Prostate gland (tissue), 2 donors: Measurements from ENCODE around the gene DTNB. TPM values are rescaled to one million over a fixed set of nuclear protein-coding genes. Genes with fewer than 3 reads are reported as not detected.

ENCODE experiments used
- DNase-seq: peaks from one replicate; pipeline ENCODE4 v3.0.0-alpha.2; 2019; ENCODE audit warnings: low spot score
- H3K27ac ChIP-seq, 2 donors: fragments of 200-600 bp; sonication (generic); 2 replicates each; pipeline ENCODE4 v1.5.1; 2017 to 2019
- H3K27me3 ChIP-seq: fragments of 200-600 bp; sonication (generic); replicated peaks from 2 replicates; pipeline ENCODE4 v1.5.1; 2019; ENCODE audit not compliant: insufficient read depth
- H3K36me3 ChIP-seq, 2 donors: fragments of 200-600 bp; sonication (generic); 1 replicate in 1 of 2; 2 replicates in 1 of 2; pipeline versions ENCODE4 v1.5.1 to v1.8.1; 2017 to 2019
- H3K4me1 ChIP-seq: fragments of 200-600 bp; sonication (generic); replicated peaks from 2 replicates; pipeline ENCODE4 v1.5.1; 2019
- H3K4me3 ChIP-seq, 2 donors: fragments of 200-600 bp; sonication (generic); 2 replicates each; pipeline ENCODE4 v1.5.1; 2017 to 2019
- H3K9me3 ChIP-seq: fragments of 200-600 bp; sonication (generic); 2 replicates; pipeline ENCODE4 v1.5.1; 2017
- CTCF ChIP-seq, 4 experiments: fragments of 200-600 bp in 2 of 4; fragments of 450-650 bp in 2 of 4; sonication (generic) in 2 of 4; IDR thresholded peaks; 1 replicate in 3 of 4; 2 replicates in 1 of 4; pipeline ENCODE4 v1.5.1; 2016 to 2019; ENCODE audit warnings: antibody characterized with exemption in 4 of 4, mild to moderate bottlenecking in 2 of 4, moderate library complexity in 2 of 4
- POLR2A ChIP-seq: fragments of 450-650 bp; IDR thresholded peaks from one replicate; pipeline ENCODE4 v1.6.1; 2016; ENCODE audit warnings: antibody characterized with exemption, mild to moderate bottlenecking
- POLR2AphosphoS5 ChIP-seq: sonication (generic); formaldehyde crosslinking; IDR thresholded peaks from one replicate; pipeline ENCODE4 v1.6.1; 2017; ENCODE audit warnings: antibody characterized with exemption
- WGBS: methylation state at CpG from one replicate; pipeline ENCODE4 v1.1.5; 2018; 5-methylcytosine and 5-hydroxymethylcytosine counted together
- intact Hi-C: fragments of 100-400 bp; cut with DNase I; formaldehyde crosslinking; loops from one replicate; pipeline ENCODE4 v1.14.2; 2022
- total RNA-seq, 2 donors: library from RNA; depleted of rRNA; stranded (reverse); fragments of >200 nt; gene quantifications; one replicate each; pipeline ENCODE4 v1.1.0, GENCODE V29; 2016

The DTNB gene
- total RNA-seq, 2 donors from 2014 or later = 47.0 to 61.9 TPM

GRCh38 chr2:25447018-25447417, 226.4 kb downstream of the DTNB start:
- no peak for TF ChIP-seq POLR2AphosphoS5
- TF ChIP-seq CTCF (IDR thresholded peaks at IDR 0.05) = no peak
- no peak for TF ChIP-seq POLR2A
- WGBS = 100% methylated on average over 1 of the region's 1 CpG

GRCh38 chr2:25446122-25446521, 227.3 kb downstream of the DTNB start:
- Histone ChIP-seq H3K36me3 (no peaks in the 10 kb centered on the region), H3K4me1 (no peaks in the 10 kb centered on the region), H3K27ac (no peak overlapping the region), H3K4me3 (no peak overlapping the region), H3K9me3 (no peaks in the 10 kb centered on the region), H3K27me3 (no peaks in the 10 kb centered on the region)
- intact Hi-C loops = no loop called here
- no peak for DNase-seq
- WGBS = 94% methylated on average over 4 of the region's 4 CpGs
- TF ChIP-seq POLR2AphosphoS5 = no peak
- no peak for TF ChIP-seq CTCF (IDR thresholded peaks at IDR 0.05)
- TF ChIP-seq POLR2A = no peak

More at GRCh38 chr2:25447018-25447417, 226.4 kb downstream of the DTNB start:
- Histone ChIP-seq H3K4me3 (no peak overlapping the region), H3K36me3 (no peaks in the 10 kb centered on the region), H3K27me3 (no peaks in the 10 kb centered on the region), H3K4me1 (no peaks in the 10 kb centered on the region), H3K9me3 (no peaks in the 10 kb centered on the region), H3K27ac (no peak overlapping the region)
- intact Hi-C loops = no loop called here
- DNase-seq = no peak

- H3K4me1 ChIP-seq = no peaks in the 10 kb centered on the region
- H3K36me3 ChIP-seq = no peaks in the 10 kb centered on the region
- no peaks in the 10 kb centered on the region for H3K9me3 ChIP-seq
- no peak overlapping the region for H3K27ac ChIP-seq
- no peak for DNase-seq
- no peaks in the 10 kb centered on the region for H3K27me3 ChIP-seq
- H3K4me3 ChIP-seq = no peak overlapping the region
- intact Hi-C loops = no loop called here
- TF ChIP-seq POLR2A = no peak
- no peak for TF ChIP-seq POLR2AphosphoS5
- no peak for TF ChIP-seq CTCF (IDR thresholded peaks at IDR 0.05)
- 79% methylated on average over 8 of the region's 8 CpGs for WGBS
These were observed 227.9 kb downstream of the DTNB start for GRCh38 chr2:25445464-25445863.

GRCh38 chr2:25444608-25445270, 228.6 kb downstream of the DTNB start:
- Histone ChIP-seq H3K27me3 (no peaks in the 10 kb centered on the region), H3K27ac (no peak overlapping the region), H3K36me3 (no peaks in the 10 kb centered on the region), H3K4me1 (no peaks in the 10 kb centered on the region), H3K9me3 (no peaks in the 10 kb centered on the region), H3K4me3 (no peak overlapping the region)
- no peak for DNase-seq
- 76% methylated on average over 8 of the region's 8 CpGs for WGBS
- intact Hi-C loops = no loop called here
- TF ChIP-seq POLR2A (no peak), POLR2AphosphoS5 (no peak), CTCF (IDR thresholded peaks at IDR 0.05) (no peak)

GRCh38 chr2:25443766-25444165, 229.6 kb downstream of the DTNB start:
- 91% methylated on average over 3 of the region's 3 CpGs for WGBS
- Histone ChIP-seq H3K27me3 (no peaks in the 10 kb centered on the region), H3K4me3 (no peak overlapping the region), H3K4me1 (no peaks in the 10 kb centered on the region), H3K9me3 (no peaks in the 10 kb centered on the region), H3K27ac (no peak overlapping the region), H3K36me3 (no peaks in the 10 kb centered on the region)
- no peak for DNase-seq
- TF ChIP-seq POLR2AphosphoS5 = no peak
- TF ChIP-seq CTCF (IDR thresholded peaks at IDR 0.05) = no peak
- no peak for TF ChIP-seq POLR2A
- intact Hi-C loops = no loop called here
